GM21360 (cell line): Measurements from ENCODE around the gene NEURL4.

Experiments used
- ATAC-seq: cut with Tn5 transposase; IDR thresholded peaks from one replicate; pipeline ENCODE4 v1.9.1; 2021; ENCODE audit warnings: mild to moderate bottlenecking, moderate library complexity; ENCODE audit not compliant: unreplicated experiment

NEURL4 gene

GRCh38 chr17:7306911-7307685 lies 22.0 kb downstream of the NEURL4 start, which contains the start of gene EIF5A:
Gene EIF5A, plus strand, starts transcription at chr17:7307628. Its CDS starts 2,008 bp downstream, at chr17:7309636.
- peak; percentile 55 for ATAC-seq

GRCh38 chr17:7304179-7304578 lies 25.0 kb downstream of the NEURL4 start:
- no peak for ATAC-seq

GRCh38 chr17:7296189-7296861 lies 32.8 kb downstream of the NEURL4 start:
- no peak for ATAC-seq

GRCh38 chr17:7295230-7296180 lies 33.6 kb downstream of the NEURL4 start:
- no peak for ATAC-seq

GRCh38 chr17:7294614-7295153 lies 34.5 kb downstream of the NEURL4 start, which contains the start of gene YBX2:
Gene YBX2, minus strand, starts transcription at chr17:7294639. Its CDS starts 139 bp downstream, at chr17:7294500.
- ATAC-seq = no peak

GRCh38 chr17:7293816-7294613 lies 35.1 kb downstream of the NEURL4 start:
- no peak for ATAC-seq

- no peak for ATAC-seq
These were observed 36.0 kb downstream of the NEURL4 start for GRCh38 chr17:7293159-7293558.

GRCh38 chr17:7292729-7293128 lies 36.4 kb downstream of the NEURL4 start:
- ATAC-seq = no peak

GRCh38 chr17:7292194-7292593 lies 36.9 kb downstream of the NEURL4 start:
- ATAC-seq = no peak

GRCh38 chr17:7290685-7291084 lies 38.5 kb downstream of the NEURL4 start:
- no peak for ATAC-seq

GRCh38 chr17:7290166-7290565 lies 39.0 kb downstream of the NEURL4 start:
- ATAC-seq = no peak

- no peak for ATAC-seq
These were observed 39.7 kb downstream of the NEURL4 start for GRCh38 chr17:7289256-7290032.

GRCh38 chr17:7285679-7286078 lies 43.5 kb downstream of the NEURL4 start:
- ATAC-seq = no peak

GRCh38 chr17:7284911-7285310 lies 44.2 kb downstream of the NEURL4 start:
- ATAC-seq = no peak

GRCh38 chr17:7283471-7284216 lies 45.5 kb downstream of the NEURL4 start:
- ATAC-seq = no peak

GRCh38 chr17:7282752-7283321 lies 46.3 kb downstream of the NEURL4 start:
- ATAC-seq = no peak

GRCh38 chr17:7281953-7282751 lies 47.0 kb downstream of the NEURL4 start:
- no peak for ATAC-seq
